ENCODE data around the gene RNF150. TPM values are rescaled to one million over a fixed set of nuclear protein-coding genes. Genes with fewer than 3 reads are reported as not detected.

Gene RNF150
- total and polyA plus RNA-seq, 2 of the 4 experiments (the other 2 are of a cell fraction), result 6.2 to 18.1 TPM

GRCh38 chr4:140844061-140844460 lies 289.2 kb downstream of the RNF150 start:
- Histone ChIP-seq H3K4me1 (ENCODE audit: control insufficient read depth, insufficient read depth, low read length) (no peaks in the 10 kb centered on the region), H3K27me3 (ENCODE audit: control insufficient read depth, insufficient read depth, low read length) (peaks cover 17% of the 10 kb centered on the region), H3K79me1 (ENCODE audit: low read depth in 1 of 2, low read length in 2 of 2) (no peaks in the 10 kb centered on the region), H4K8ac (ENCODE audit: low read depth in 2 of 2, low read length in 2 of 2) (no peak overlapping the region), H3K56ac (ENCODE audit: extremely low read depth, insufficient read depth, low read length) (no peak overlapping the region), H3K14ac (replicated peaks; ENCODE audit: low read depth, low read length) (no peak overlapping the region), H4K20me1 (ENCODE audit: insufficient read depth, low read length) (no peaks in the 10 kb centered on the region), H3K36me3 (ENCODE audit: control insufficient read depth, insufficient read depth, low read length) (no peaks in the 10 kb centered on the region), H2AK9ac (replicated peaks; ENCODE audit: low read depth, low read length, poor library complexity) (no peak overlapping the region), H3K9me1 (ENCODE audit: insufficient read depth, low read length) (no peaks in the 10 kb centered on the region), H3K27ac (ENCODE audit: insufficient read depth, low read length) (no peak overlapping the region), H3K4ac (ENCODE audit: low read depth, low read length) (no peak overlapping the region), H3K9me3 (ENCODE audit: control insufficient read depth, insufficient read depth, low read length) (0 out of 2 replicates have a peak, but pooled peaks cover 2% of the 10 kb centered on the region), H2BK15ac (ENCODE audit: low read depth, low read length) (no peak overlapping the region), H2BK20ac (ENCODE audit: low read depth, low read length) (no peak overlapping the region), H2BK120ac (ENCODE audit: low read depth, low read length) (no peak overlapping the region), H3K23ac (ENCODE audit: low read depth, low read length) (no peak overlapping the region), H4K91ac (ENCODE audit: insufficient read depth, low read depth, low read length) (no peak overlapping the region), H3K4me2 (ENCODE audit: low read depth, low read length) (no peak overlapping the region), H3K18ac (ENCODE audit: low read depth, low read length) (no peak overlapping the region), H2AK5ac (ENCODE audit: low read depth, low read length) (no peak overlapping the region), H4K5ac (ENCODE audit: low read depth, low read length) (no peak overlapping the region), H3K4me3 (ENCODE audit: insufficient read depth, low read depth, low read length) (no peak overlapping the region), H2AFZ (replicated peaks; ENCODE audit: low read length, poor library complexity) (no peak overlapping the region), H2BK5ac (ENCODE audit: low read depth, low read length, poor library complexity, severe bottlenecking) (no peak overlapping the region), H3K9ac (ENCODE audit: low read depth, low read length) (no peak overlapping the region)
- WGBS, 2 experiments (ENCODE audit: extremely low coverage in 2 of 2, insufficient read length in 1 of 2), result no CpG with 5 or more reads among the region's 1 CpG
- intact Hi-C loops (cut with micrococcal nuclease) (loop anchor here (10.0 kb wide), 1 partner anchor 1109 kb away; no protein-coding TSS in a partner anchor), dilution Hi-C loops (cut with HindIII; ENCODE audit: low sequenced_read_pairs, unreplicated experiment) (no loop called here), in situ Hi-C loops (cut with MboI; ENCODE audit: low sequenced_read_pairs) (loop anchor here (25.0 kb wide), 1 partner anchor 482 kb away; the partner anchor contains the start of gene SCOC)
- ATAC-seq (ENCODE audit: low read depth) (no peak), DNase-seq (no peak)
- CTCF ChIA-PET, result no interaction called here
- POLR2A ChIA-PET (ENCODE audit: unreplicated experiment), result no interaction called here
- BruUV-seq (replicated peaks), result no TSS peak
- TF ChIP-seq FOS (IDR thresholded peaks at IDR 0.05; ENCODE audit: low read depth, low read length), result no peak
- no peak for TF ChIP-seq RFX5 (IDR thresholded peaks at IDR 0.05; ENCODE audit: low read depth, low read length)
